A549 (cell line): ENCODE measurements around the gene FTCD. TPM values are rescaled to one million over a fixed set of nuclear protein-coding genes. Genes with fewer than 3 reads are reported as not detected.
"Not testable (repeated sequence)": the region's sequence is repeated elsewhere in the genome, so short reads cannot be mapped to it uniquely, and the experiment has no call there.

Experiments used
- ATAC-seq, 2 experiments: fragments of 200-7000 bp in 1 of 2; fragments of >200 bp in 1 of 2; cut with Nextera tagmentation in 1 of 2; cut with Tn5 transposase in 1 of 2; 3 replicates each; pipeline versions ENCODE4 v1.8.0 to v1.9.1; 2018 to 2020; ENCODE audit warnings: mild to moderate bottlenecking in 1 of 2, moderate library complexity in 1 of 2
- CTCF ChIA-PET: fragments of 300-600 bp; sonication (Branson Sonifier 250); formaldehyde crosslinking; extraction: SDS; loops from one replicate; lab custom pipeline; 2021; ENCODE audit warnings: antibody characterized with exemption, inconsistent platforms; lab: Yijun Ruan, JAX
- POLR2A ChIA-PET: fragments of 350-600 bp; formaldehyde crosslinking; extraction: SDS; loops from one replicate; lab custom pipeline; 2021; ENCODE audit warnings: antibody characterized with exemption, inconsistent platforms; lab: Yijun Ruan, JAX
- DNase-seq, 2 experiments: peaks; one replicate each; pipeline versions ENCODE4 v3.0.0 to v3.0.0-alpha.2; 2011 to 2016; ENCODE audit warnings: low read depth in 1 of 2, low spot score in 1 of 2
- FAIRE-seq: peaks from 2 replicates; lab custom pipeline; 2011; peaks lifted over from hg19 to GRCh38; lab: Jason Lieb, UNC
- H3K27ac ChIP-seq, 2 experiments: fragments of >200 bp; sonication (Bioruptor Twin); formaldehyde crosslinking; 3 replicates each; pipeline ENCODE4 v1.5.1; 2016 to 2017
- H3K4me1 ChIP-seq: fragments of >200 bp; sonication (Bioruptor Twin); formaldehyde crosslinking; 3 replicates; pipeline ENCODE4 v1.6.1; 2016
- H3K4me2 ChIP-seq: fragments of >200 bp; sonication (Bioruptor Twin); formaldehyde crosslinking; 3 replicates; pipeline ENCODE4 v1.6.1; 2016
- H3K4me3 ChIP-seq: fragments of >200 bp; sonication (Bioruptor Twin); formaldehyde crosslinking; 3 replicates; pipeline ENCODE4 v1.5.1; 2016
- H3K9me3 ChIP-seq: fragments of >200 bp; sonication (Bioruptor Twin); formaldehyde crosslinking; 3 replicates; pipeline ENCODE4 v1.6.1; 2016
- ATOH8 ChIP-seq: fragments of 250-450 bp; sonication (Bioruptor Pico); IDR thresholded peaks from 2 replicates; pipeline ENCODE4 v1.5.0; 2020; ENCODE audit warnings: low read depth, mild to moderate bottlenecking, moderate library complexity
- CBX2 ChIP-seq: fragments of 200-600 bp; sonication (generic); IDR thresholded peaks from 2 replicates; pipeline ENCODE4 v1.6.1; 2016; ENCODE audit warnings: low read depth, mild to moderate bottlenecking, borderline replicate concordance
- CHD2 ChIP-seq: fragments of 150-350 bp; IDR thresholded peaks from 2 replicates; pipeline ENCODE4 v1.6.1; 2014; ENCODE audit warnings: low read length; ENCODE audit not compliant: partially characterized antibody
- EP300 ChIP-seq, 2 experiments: fragments of >200 bp; sonication (Bioruptor Twin); formaldehyde crosslinking; IDR thresholded peaks; 2 replicates in 1 of 2; 3 replicates in 1 of 2; pipeline ENCODE4 v1.6.1; 2016 to 2017
- FOXS1 ChIP-seq: fragments of 250-450 bp; sonication (Bioruptor Pico); IDR thresholded peaks from 2 replicates; pipeline ENCODE4 v1.5.0; 2020; ENCODE audit warnings: mild to moderate bottlenecking, moderate library complexity
- NR3C1 ChIP-seq: fragments of >200 bp; sonication (Bioruptor Twin); formaldehyde crosslinking; IDR thresholded peaks from 3 replicates; pipeline ENCODE4 v1.6.1; 2017
- POLR2A ChIP-seq: IDR thresholded peaks from 2 replicates; pipeline ENCODE4 v1.6.1; 2012; ENCODE audit warnings: mild to moderate bottlenecking, low read length
- POLR2AphosphoS2 ChIP-seq: conservative IDR thresholded peaks from 2 replicates; pipeline ENCODE4 v1.6.1; 2012; ENCODE audit warnings: low read length, improper control_type of control experiment, inconsistent platforms
- RAD21 ChIP-seq, 2 experiments: fragments of >200 bp in 1 of 2; sonication (Bioruptor Twin) in 1 of 2; formaldehyde crosslinking in 1 of 2; IDR thresholded peaks in 1 of 2; conservative IDR thresholded peaks in 1 of 2; 2 replicates in 1 of 2; 3 replicates in 1 of 2; pipeline ENCODE4 v1.6.1; 2012 to 2018; ENCODE audit warnings: inconsistent platforms in 1 of 2
- SMC3 ChIP-seq: fragments of >200 bp; sonication (Bioruptor Twin); formaldehyde crosslinking; IDR thresholded peaks from 3 replicates; pipeline ENCODE4 v1.6.1; 2018; ENCODE audit warnings: inconsistent platforms
- TP53 ChIP-seq: fragments of 250-450 bp; sonication (Bioruptor Pico); IDR thresholded peaks from 2 replicates; pipeline ENCODE4 v1.5.0; 2021; ENCODE audit warnings: mild to moderate bottlenecking, moderate library complexity
- ZNF302 ChIP-seq: fragments of 250-450 bp; sonication (Bioruptor Pico); IDR thresholded peaks from 2 replicates; pipeline ENCODE4 v1.9.0; 2021; ENCODE audit warnings: inconsistent platforms, mild to moderate bottlenecking, moderate library complexity
- ZSCAN20 ChIP-seq: fragments of 250-450 bp; sonication (Bioruptor Pico); IDR thresholded peaks from 2 replicates; pipeline ENCODE4 v1.8.0; 2022; ENCODE audit warnings: mild to moderate bottlenecking, moderate library complexity
- WGBS: methylation state at CpG from one replicate; pipeline ENCODE4 v1.1.6; 2017; ENCODE audit errors: missing lambda C conversion rate; 5-methylcytosine and 5-hydroxymethylcytosine counted together
- polyA plus RNA-seq, 4 experiments: library from polyadenylated mRNA; depleted of rRNA in 3 of 4; stranded (reverse); fragments of >200 nt; fragmentation: RNase III in 1 of 4; extraction: RNeasy Plus Mini Kit Qiagen cat#74134 plus additional on column Dnase treatment in 1 of 4; gene quantifications; 2 replicates in 3 of 4; 3 replicates in 1 of 4; pipeline ENCODE4 v1.2.3, GENCODE V29; 2011 to 2017
- TF ChIP-seq, protein P1 (sequence below): fragments of 200-600 bp; sonication (generic); IDR thresholded peaks from 2 replicates; pipeline ENCODE4 v1.6.1; 2016; ENCODE audit warnings: antibody characterized with exemption, mild to moderate bottlenecking, moderate library complexity
- TF ChIP-seq, protein P2 (sequence below): fragments of >200 bp; sonication (Bioruptor Twin); formaldehyde crosslinking; IDR thresholded peaks from 3 replicates; pipeline ENCODE4 v1.6.1; 2016
- TF ChIP-seq, protein P3 (sequence below): fragments of 150-350 bp; IDR thresholded peaks from 2 replicates; pipeline ENCODE4 v1.6.1; 2014; ENCODE audit warnings: low read depth, mild to moderate bottlenecking, low read length

Gene FTCD
- polyA plus RNA-seq, 2 of the 4 experiments (the other 2 are of a cell fraction), result not detected

DNA sequence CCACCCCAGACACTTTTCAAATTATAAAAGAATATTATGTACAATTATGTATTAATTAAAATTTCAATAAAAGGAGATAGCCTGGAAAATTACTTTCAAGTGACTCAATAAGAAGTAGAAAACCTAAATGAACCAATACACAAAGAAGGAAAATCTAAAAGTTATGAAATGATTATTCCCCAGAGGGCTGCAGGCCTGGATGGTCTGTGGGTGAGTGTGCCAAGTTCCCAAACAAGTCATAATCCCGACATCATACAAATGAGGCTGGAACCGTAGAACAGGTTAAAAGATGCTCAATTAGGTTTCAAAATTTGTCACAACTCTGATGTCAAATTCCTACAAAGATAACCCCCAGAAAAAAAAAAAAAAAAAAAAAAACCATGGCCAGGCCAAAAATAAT is 16.2 kb upstream of the FTCD start (continued):
- no peak for TF ChIP-seq ATOH8 (CRISPR knock-in tag)
- TF ChIP-seq FOXS1, result no peak

DNA sequence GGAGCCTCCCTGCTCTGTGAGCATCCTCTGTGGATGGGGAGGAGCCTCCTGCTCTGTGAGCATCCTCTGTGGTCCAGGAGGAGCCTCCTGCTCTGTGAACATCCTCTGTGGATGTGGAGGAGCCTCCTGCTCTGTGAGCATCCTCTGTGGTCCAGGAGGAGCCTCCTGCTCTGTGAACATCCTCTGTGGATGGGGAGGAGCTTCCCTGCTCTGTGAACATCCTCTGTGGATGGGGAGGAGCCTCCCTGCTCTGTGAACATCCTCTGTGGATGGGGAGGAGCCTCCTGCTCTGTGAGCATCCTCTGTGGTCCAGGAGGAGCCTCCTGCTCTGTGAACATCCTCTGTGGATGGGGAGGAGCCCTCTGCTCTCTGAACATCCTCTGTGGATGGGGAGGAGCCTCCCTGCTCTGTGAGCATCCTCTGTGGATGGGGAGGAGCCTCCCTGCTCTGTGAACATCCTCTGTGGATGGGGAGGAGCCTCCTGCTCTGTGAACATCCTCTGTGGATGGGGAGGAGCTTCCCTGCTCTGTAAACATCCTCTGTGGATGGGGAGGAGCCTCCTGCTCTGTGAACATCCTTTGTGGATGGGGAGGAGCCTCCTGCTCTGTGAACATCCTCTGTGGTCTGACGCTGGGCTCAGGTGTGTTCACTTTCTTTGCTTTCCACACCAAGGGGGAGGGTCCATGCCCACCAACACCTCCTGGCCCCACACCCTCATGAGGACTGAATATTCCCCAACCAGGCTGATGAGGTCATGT is 15.2 kb upstream of the FTCD start:
- H3K27ac ChIP-seq, ATAC-seq, H3K4me1 ChIP-seq, H3K9me3 ChIP-seq, H3K4me3 ChIP-seq, POLR2A ChIA-PET, FAIRE-seq, CTCF ChIA-PET, H3K4me2 ChIP-seq, DNase-seq: not testable (repeated sequence)
- whole genome bisulfite sequencing, result 88% methylated on average over 1 of the region's 1 CpG

DNA sequence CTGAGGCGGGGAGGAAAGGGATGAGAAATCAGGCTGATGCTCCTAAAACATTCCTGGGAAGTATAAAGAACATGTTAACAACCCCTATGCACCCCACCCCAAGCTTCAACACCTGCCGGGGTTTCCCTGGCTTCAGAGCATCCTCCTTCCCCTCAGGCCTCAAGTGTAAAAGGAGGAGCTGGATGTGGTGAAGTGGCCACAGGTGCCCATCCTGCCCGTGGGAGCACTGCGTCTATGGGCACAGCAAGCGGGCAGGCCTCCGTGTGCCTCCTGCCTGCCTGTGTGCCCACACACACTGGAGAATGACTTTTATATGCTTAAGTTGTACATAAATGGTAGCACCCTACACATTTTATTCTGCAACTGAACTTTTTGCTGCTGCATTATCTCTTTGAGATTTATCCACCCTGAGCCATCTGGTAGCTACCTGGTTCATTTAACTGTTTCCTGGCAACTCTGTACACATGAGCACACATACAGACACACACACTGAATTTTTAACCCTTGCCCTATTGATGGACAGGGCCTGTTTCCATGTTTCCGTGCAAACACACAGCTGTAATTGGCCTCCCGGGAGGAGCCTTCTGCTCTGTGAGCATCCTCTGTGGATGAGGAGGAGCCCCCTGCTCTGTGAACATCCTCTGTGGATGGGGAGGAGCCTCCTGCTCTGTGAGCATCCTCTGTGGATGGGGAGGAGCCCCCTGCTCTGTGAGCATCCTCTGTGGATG is 13.4 kb upstream of the FTCD start:
- no peak overlapping the region for H3K4me3 ChIP-seq
- ChIA-PET POLR2A (no interaction called here), CTCF (no interaction called here)
- H3K9me3 ChIP-seq, result no peaks in the 10 kb centered on the region
- H3K4me1 ChIP-seq, result no peaks in the 10 kb centered on the region
- TF ChIP-seq TP53 (CRISPR knock-in tag) (no peak), ZSCAN20 (CRISPR knock-in tag) (no peak), EP300 (IDR thresholded peaks at IDR 0.05) (no peak), ATOH8 (CRISPR knock-in tag) (no peak), ZNF302 (CRISPR knock-in tag) (no peak), NR3C1 (no peak), CBX2 (no peak), POLR2AphosphoS2 (no peak), SMC3 (no peak), RAD21 (conservative IDR thresholded peaks at IDR 0.05 in 1 of 2, IDR thresholded peaks at IDR 0.05 in 1 of 2) (no peak), CHD2 (no peak), FOXS1 (no peak), POLR2A (no peak)
- TF ChIP-seq, protein P1, sequence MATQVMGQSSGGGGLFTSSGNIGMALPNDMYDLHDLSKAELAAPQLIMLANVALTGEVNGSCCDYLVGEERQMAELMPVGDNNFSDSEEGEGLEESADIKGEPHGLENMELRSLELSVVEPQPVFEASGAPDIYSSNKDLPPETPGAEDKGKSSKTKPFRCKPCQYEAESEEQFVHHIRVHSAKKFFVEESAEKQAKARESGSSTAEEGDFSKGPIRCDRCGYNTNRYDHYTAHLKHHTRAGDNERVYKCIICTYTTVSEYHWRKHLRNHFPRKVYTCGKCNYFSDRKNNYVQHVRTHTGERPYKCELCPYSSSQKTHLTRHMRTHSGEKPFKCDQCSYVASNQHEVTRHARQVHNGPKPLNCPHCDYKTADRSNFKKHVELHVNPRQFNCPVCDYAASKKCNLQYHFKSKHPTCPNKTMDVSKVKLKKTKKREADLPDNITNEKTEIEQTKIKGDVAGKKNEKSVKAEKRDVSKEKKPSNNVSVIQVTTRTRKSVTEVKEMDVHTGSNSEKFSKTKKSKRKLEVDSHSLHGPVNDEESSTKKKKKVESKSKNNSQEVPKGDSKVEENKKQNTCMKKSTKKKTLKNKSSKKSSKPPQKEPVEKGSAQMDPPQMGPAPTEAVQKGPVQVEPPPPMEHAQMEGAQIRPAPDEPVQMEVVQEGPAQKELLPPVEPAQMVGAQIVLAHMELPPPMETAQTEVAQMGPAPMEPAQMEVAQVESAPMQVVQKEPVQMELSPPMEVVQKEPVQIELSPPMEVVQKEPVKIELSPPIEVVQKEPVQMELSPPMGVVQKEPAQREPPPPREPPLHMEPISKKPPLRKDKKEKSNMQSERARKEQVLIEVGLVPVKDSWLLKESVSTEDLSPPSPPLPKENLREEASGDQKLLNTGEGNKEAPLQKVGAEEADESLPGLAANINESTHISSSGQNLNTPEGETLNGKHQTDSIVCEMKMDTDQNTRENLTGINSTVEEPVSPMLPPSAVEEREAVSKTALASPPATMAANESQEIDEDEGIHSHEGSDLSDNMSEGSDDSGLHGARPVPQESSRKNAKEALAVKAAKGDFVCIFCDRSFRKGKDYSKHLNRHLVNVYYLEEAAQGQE, result no peak
- TF ChIP-seq, protein P2, sequence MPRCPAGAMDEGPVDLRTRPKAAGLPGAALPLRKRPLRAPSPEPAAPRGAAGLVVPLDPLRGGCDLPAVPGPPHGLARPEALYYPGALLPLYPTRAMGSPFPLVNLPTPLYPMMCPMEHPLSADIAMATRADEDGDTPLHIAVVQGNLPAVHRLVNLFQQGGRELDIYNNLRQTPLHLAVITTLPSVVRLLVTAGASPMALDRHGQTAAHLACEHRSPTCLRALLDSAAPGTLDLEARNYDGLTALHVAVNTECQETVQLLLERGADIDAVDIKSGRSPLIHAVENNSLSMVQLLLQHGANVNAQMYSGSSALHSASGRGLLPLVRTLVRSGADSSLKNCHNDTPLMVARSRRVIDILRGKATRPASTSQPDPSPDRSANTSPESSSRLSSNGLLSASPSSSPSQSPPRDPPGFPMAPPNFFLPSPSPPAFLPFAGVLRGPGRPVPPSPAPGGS, result no peak
- TF ChIP-seq, protein P3, sequence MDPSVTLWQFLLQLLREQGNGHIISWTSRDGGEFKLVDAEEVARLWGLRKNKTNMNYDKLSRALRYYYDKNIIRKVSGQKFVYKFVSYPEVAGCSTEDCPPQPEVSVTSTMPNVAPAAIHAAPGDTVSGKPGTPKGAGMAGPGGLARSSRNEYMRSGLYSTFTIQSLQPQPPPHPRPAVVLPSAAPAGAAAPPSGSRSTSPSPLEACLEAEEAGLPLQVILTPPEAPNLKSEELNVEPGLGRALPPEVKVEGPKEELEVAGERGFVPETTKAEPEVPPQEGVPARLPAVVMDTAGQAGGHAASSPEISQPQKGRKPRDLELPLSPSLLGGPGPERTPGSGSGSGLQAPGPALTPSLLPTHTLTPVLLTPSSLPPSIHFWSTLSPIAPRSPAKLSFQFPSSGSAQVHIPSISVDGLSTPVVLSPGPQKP, result no peak
- DNase-seq, result no peak
- no peak for FAIRE-seq
- 23% methylated on average over 8 of the region's 8 CpGs for WGBS
- peak; percentile 25 to 72; a peak in 4 of 6 replicates for ATAC-seq
- H3K4me2 ChIP-seq, result no peak overlapping the region
- H3K27ac ChIP-seq, result no peak overlapping the region
